ENCODE measurements around the gene ERICH3.

- TF ChIP-seq NR3C1 (IDR thresholded peaks at IDR 0.05), result no peak
- no peak for TF ChIP-seq REST (IDR thresholded peaks at IDR 0.05)
- TF ChIP-seq CTCF (IDR thresholded peaks at IDR 0.05), result no peak
- TF ChIP-seq RFX5 (IDR thresholded peaks at IDR 0.05), result no peak
- TF ChIP-seq RAD21 (conservative IDR thresholded peaks at IDR 0.05 in 1 of 2, IDR thresholded peaks at IDR 0.05 in 1 of 2), result no peak
- no peak for TF ChIP-seq POLR2A (IDR thresholded peaks at IDR 0.05; ENCODE audit: low read length)
- no peak for TF ChIP-seq ELK1 (IDR thresholded peaks at IDR 0.05; ENCODE audit: low read depth, low read length)
- no peak for TF ChIP-seq CEBPB (IDR thresholded peaks at IDR 0.05)
- no peak for TF ChIP-seq GATA3 (IDR thresholded peaks at IDR 0.05; ENCODE audit: borderline replicate concordance)
- TF ChIP-seq CHD2 (IDR thresholded peaks at IDR 0.05; ENCODE audit: low read length, partially characterized antibody), result no peak
- TF ChIP-seq MYC (IDR thresholded peaks at IDR 0.05; ENCODE audit: borderline replicate concordance, low read length), result no peak
- no peak for TF ChIP-seq HDAC2 (IDR thresholded peaks at IDR 0.05)
- no peak for TF ChIP-seq MAFK (IDR thresholded peaks at IDR 0.05; ENCODE audit: partially characterized antibody)
- no peak for TF ChIP-seq CHD4 (IDR thresholded peaks at IDR 0.05; ENCODE audit: borderline replicate concordance)
Observed at GRCh38 chr1:74548961-74549750, 124.4 kb downstream of the ERICH3 start.

Measured in A549 (cell line).